HG02610 (cell line): Measurements from ENCODE around the gene PDCL3.

Experiments used
- ATAC-seq: cut with Tn5 transposase; IDR thresholded peaks from one replicate; pipeline ENCODE4 v1.9.1; 2021; ENCODE audit warnings: mild to moderate bottlenecking, moderate library complexity; ENCODE audit not compliant: unreplicated experiment

Gene PDCL3

DNA sequence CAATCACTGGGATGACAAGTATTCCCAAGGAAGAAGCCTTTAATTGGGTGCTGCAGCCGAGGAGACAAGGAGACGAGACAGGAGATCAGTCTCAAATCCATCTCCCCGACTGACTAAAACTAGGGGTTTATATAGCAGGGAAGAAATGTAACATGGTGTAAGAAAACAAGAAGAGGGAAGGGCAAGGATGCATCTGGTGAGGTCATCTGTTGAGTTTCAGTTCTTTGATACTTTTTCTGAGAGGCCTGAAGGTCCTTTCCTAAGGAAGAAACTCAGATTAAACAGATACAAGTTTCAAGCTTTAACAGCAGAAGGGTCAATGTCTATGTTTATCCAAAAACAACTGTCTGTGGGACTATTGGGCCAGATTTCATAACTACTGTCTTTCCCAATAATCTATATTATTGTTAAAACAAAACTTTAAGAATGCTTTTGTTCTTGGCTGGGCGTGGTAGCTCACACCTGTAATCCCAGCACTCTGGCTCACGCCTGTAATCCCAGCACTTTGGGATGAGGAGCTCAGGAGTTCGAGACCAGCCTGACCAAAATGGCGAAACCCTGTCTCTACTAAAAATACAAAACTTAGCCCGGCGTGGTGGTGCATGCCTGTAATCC, 2.5 kb upstream of the PDCL3 start:
- ATAC-seq = no peak

GRCh38 chr2:100561191-100561590, 1.6 kb upstream of the PDCL3 start:
- no peak for ATAC-seq

- peak; percentile 3 for ATAC-seq
These were observed 834 bp downstream of the PDCL3 start for GRCh38 chr2:100563407-100564247.

DNA sequence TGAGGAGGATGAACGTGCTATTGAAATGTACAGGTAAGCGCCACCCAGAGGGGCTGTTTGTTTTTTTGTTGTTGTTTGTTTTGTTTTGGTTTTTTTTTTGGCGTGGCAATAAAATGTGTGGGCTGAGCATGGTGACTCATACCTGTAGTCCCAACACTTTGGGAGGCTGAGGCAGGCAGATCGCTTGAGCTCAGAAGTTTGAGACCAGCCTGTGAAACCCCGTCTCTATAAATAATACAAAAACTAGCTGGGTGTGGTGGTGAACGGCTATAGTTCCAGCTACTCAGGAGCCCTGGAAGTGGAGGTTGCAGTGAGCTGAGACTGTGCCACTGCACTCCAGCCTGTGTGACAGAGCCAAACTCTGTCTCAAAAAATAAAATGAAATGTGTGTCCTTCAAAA, 6.2 kb downstream of the PDCL3 start:
- ATAC-seq = no peak

DNA sequence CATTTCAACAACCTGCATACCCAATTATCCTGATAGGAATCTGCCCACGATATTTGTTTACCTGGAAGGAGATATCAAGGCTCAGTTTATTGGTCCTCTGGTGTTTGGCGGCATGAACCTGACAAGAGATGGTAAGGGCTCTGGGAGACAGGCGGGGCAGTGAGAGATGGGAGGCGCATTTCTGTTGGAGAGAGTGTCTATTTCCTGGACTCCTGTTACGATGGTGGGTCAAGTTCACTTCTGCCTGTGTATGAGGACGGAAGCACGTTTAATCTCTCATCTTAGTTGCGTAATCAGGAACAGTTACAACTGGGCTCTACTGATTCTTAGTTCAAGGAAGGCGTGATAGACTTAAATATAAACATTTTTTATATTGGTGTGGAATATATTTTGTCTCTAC, 8.9 kb downstream of the PDCL3 start:
- no peak for ATAC-seq

DNA sequence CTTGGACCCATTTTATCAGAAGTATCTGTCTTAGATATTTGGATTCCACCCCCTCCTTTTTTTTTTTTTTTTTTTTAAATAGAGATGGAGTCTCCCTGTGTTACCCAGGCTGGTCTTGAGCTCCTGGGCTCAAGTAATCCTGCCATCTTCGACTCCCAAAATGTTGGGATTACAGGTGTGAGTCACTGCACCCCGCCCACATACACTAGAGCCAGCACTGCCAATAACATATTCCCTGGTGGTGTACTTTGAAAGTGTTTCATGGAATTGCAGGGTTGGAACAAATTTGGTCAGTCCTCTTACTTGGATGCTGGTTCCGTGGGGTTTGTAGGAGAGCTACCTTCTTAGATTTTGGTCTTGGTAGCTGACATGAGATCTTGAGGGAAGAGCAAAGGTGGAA, 15.0 kb downstream of the PDCL3 start:
- no peak for ATAC-seq

- peak; percentile 51 for ATAC-seq
These were observed 17.8 kb downstream of the PDCL3 start for GRCh38 chr2:100580367-100581276.

- no peak for ATAC-seq
These were observed 18.5 kb downstream of the PDCL3 start for GRCh38 chr2:100581277-100581612.

DNA sequence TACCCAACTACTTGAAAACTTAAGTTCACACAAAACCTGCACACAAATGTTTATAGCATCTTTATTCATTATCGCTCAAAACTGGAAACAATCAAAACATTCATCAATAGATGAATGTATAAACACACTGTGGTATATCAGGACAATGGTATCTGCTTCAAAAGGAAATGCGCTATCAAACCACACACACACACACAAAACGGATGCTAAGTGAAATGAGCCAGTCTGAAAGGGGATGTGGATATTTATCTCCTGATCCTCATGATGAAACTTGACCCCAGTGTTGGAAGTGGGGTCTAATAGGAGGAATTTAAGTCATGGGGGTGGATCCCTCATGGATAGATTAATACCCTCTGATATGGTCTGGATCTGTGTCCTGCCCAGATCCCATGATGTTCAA, 22.0 kb downstream of the PDCL3 start:
- no peak for ATAC-seq

DNA sequence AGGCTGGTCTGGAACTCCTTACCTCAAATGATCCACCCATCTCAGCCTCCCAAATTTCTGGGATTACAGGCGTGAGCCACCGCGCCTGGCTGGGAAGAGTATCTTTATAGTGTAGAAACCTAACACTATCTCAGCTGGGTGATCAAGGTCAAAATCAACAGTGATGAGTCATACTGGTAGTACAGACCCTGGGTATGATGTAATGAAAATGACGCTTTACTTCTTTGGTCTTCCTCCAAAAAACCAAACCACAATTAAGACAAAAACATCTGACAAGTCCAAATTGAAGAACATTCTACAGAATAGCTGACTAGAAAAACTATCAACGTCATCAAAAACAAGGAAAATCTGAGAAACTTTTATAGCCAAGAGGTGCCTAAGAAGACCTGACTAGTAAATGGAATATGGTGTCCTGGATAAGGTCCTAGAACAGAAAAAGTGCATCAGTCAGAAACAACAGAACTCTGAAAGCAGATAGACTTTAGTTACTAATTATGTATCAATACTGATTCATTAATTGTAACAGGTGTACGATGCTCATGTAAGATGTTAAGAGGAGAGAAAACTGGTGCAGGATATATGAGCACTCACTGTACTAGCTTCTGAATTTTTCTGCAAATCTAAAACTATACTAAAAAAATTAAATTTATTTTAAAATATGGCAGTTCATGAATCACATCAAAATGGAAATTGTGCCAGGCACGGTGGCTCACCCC, 25.4 kb downstream of the PDCL3 start:
- ATAC-seq = peak; percentile 80

- ATAC-seq = no peak
These were observed 26.7 kb downstream of the PDCL3 start for GRCh38 chr2:100589527-100589926.

DNA sequence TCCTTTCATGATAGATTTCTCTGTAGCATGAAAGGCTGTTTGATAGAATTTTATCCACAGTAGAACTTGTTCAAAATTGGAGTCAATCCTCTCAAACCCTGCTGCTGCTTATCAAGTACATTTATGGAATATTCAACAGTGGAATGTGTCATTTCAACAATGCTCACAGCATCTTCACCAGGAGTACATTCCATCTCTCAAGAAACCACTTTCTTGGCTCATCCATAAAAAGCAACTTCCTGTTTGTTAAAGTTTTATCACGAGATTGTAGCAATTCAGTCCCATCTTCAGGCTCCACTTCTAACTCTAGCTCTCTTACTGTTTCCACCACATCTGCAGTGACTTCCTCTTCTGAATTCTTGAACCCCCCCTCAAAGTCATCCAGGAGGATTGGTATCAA, 29.4 kb downstream of the PDCL3 start:
- no peak for ATAC-seq

DNA sequence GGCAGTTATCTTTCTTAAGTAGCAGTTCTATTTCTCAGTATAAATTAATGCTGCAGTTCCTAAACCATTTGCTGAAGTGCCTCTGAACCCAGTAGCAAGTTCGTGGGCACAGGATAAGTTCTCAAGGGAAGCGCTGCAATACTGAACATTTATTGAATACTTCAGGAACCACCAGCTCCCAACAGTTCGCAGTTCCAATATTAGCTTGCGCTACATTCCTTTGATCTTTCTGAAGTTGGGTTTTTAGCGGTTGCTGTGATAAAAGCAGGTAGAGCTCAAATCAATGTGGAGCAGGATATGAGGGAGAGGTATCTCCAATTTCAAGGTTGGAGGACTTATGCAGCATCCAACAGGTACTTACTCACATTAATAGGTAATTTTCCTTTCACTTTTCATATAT, 33.7 kb downstream of the PDCL3 start:
- no peak for ATAC-seq

GRCh38 chr2:100599566-100599965, 36.8 kb downstream of the PDCL3 start:
- no peak for ATAC-seq

DNA sequence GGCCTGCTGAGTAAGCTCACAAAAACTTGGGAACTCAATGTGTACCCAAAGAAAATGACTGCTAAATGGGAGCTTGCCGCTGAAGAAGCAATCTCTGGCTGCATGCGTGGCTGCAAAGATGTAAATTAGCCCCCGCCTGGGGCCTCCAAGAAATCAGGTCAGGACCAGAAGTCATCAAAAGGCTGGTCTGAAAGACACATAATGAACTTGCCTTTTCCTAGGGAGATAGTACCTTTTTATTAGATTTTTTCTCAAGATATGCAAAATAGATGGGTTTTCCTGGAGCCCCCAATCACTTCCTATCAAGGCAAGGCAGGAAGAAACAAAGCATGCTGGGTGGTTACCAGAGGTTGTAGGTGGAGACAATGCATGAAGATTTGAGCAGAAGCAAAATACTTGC, 38.9 kb downstream of the PDCL3 start:
- ATAC-seq = no peak

DNA sequence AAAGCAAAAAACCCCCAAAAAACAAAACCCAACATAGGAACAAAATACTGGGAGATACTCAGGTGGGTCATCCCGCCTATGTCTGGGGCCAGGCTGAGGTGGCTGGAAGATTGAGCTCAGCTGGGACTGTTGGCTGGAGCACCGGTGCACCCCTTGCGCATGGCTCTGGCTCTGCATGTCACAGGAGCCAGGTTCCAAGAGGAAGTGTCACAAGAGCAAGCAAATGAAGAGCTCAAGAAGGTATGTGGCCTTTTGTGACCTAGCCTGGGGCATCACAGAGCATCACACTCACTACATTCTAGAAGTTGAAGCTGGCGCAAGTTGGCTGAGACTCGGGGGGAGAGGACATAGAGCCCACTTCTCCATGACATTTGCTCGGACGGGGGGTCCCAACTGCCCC, 40.6 kb downstream of the PDCL3 start:
- no peak for ATAC-seq

DNA sequence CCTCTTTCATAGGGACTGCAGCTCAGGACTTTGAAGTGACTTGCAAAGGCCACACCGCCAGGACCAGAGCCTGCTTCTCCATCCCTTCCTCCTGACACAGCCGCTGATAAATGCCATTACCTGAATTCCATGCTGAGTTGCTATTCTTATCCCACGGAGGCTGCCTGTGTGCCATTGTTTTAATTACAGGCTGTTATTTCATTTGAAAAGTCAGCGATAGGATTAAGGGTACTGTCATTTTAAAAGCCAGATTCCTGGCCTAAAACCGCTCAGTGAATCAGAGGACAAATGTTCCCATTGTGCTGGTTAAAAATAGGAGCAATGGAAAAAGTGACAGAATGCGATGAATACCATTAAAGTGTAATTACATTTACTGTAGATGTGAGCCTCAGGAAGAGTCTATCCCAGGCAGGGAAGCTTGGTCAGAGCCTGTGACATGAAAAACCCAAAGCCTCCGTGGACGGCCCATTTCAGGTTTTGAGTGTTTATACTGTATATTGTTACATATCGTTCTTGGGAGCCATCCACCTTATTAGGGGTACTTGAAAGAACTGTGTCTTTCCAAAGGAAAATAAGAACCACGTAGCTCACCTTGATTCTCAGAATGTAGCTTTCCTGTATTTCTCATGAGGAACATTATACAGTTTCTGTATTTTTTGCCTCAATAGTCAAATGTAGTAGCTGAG, 41.3 kb downstream of the PDCL3 start:
- no peak for ATAC-seq

DNA sequence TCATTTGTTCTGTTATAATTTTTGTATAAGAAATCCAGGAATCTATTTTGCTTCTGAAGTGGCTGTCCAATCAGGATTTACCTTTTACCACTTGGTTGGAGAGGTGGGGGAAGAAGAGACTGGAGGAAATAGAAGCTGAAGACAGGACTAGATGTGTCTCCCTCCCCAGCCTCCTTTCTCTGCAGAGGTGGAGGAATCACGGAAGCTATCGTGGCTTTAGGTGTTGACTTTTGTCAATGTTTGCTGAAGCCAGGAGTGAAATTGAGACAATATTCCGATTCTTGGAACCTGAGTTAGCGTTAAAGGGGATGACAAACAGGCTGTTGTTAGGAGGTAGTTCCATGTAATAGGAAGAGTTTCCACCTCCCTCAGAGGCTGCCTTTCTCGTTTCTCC, 43.5 kb downstream of the PDCL3 start:
- ATAC-seq = no peak

- no peak for ATAC-seq
These were observed 44.0 kb downstream of the PDCL3 start for GRCh38 chr2:100606726-100607343.

GRCh38 chr2:100610381-100610831, 47.6 kb downstream of the PDCL3 start:
- no peak for ATAC-seq
